H1 (cell line): ENCODE measurements around the gene LHFPL6. TPM values are rescaled to one million over a fixed set of nuclear protein-coding genes. Genes with fewer than 3 reads are reported as not detected.

Source experiments
- polyA plus RNA-seq, 7 experiments: library from polyadenylated mRNA; depleted of rRNA in 3 of 7; stranded (reverse) in 5 of 7; unstranded in 2 of 7; fragments of >200 nt in 5 of 7; fragments of 200-250 nt in 2 of 7; gene quantifications; 1 replicate in 5 of 7; 2 replicates in 1 of 7; 4 replicates in 1 of 7; pipeline versions ENCODE4 v1.2.1 to v1.2.3, GENCODE V29; 2011 to 2013; ENCODE audit warnings: missing spikeins in 2 of 7, mixed read lengths in 2 of 7
- total RNA-seq: library from RNA; stranded (reverse); fragmentation: NEBNext Ultra II Directional; extraction: Animal tissue kit (Norgen Biotek cat#: 25700); gene quantifications from 2 replicates; pipeline ENCODE4 v1.2.1, GENCODE V29; 2021
- TF ChIP-seq, protein P1 (sequence below), 3 experiments: IDR thresholded peaks; 1 replicate in 2 of 3; 2 replicates in 1 of 3; pipeline versions ENCODE4 v1.5.1 to v1.6.1; 2011; ENCODE audit warnings: low read length in 3 of 3, mild to moderate bottlenecking in 3 of 3, inconsistent platforms in 2 of 3, low read depth in 1 of 3, moderate library complexity in 1 of 3; ENCODE audit not compliant: insufficient read depth in 1 of 3; ENCODE audit errors: control extremely low read depth in 1 of 3

Gene LHFPL6
- total and polyA plus RNA-seq, 2 of the 8 experiments (the other 6 are each of a cell fraction or from before 2014, with no cell fraction given): 7.6 to 17.0 TPM

DNA sequence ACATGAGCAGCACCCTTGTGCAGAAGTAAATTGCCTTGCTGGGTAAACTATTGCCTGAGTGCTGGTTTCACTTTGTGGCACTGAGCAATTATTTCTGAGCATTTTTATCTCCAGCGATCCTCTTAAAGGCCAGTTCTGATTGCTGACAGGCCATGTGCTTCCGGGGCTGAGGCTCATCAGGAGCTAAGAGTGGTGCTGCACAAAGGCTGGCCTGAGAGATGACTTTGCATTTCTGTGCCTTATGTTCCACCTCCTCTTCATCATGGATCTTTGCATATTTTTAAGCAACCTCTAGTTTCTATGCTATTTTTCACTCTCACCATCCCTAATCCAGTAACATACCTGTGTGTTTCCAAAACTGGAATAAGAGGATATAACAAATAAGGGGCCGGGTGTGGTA, 34.9 kb upstream of the LHFPL6 start (continued):
- TF ChIP-seq, protein P1, sequence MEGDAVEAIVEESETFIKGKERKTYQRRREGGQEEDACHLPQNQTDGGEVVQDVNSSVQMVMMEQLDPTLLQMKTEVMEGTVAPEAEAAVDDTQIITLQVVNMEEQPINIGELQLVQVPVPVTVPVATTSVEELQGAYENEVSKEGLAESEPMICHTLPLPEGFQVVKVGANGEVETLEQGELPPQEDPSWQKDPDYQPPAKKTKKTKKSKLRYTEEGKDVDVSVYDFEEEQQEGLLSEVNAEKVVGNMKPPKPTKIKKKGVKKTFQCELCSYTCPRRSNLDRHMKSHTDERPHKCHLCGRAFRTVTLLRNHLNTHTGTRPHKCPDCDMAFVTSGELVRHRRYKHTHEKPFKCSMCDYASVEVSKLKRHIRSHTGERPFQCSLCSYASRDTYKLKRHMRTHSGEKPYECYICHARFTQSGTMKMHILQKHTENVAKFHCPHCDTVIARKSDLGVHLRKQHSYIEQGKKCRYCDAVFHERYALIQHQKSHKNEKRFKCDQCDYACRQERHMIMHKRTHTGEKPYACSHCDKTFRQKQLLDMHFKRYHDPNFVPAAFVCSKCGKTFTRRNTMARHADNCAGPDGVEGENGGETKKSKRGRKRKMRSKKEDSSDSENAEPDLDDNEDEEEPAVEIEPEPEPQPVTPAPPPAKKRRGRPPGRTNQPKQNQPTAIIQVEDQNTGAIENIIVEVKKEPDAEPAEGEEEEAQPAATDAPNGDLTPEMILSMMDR (IDR thresholded peaks at IDR 0.05; ENCODE audit: control extremely low read depth in 1 of 3, insufficient read depth in 1 of 3, low read depth in 1 of 3, low read length in 3 of 3): no peak
- TF ChIP-seq, all 59 proteins: peak for 0
